Liver (tissue), 9 donors: ENCODE measurements around the gene CEP63. TPM values are rescaled to one million over a fixed set of nuclear protein-coding genes. Genes with fewer than 3 reads are reported as not detected.

Source experiments
- DNase-seq: peaks from one replicate; pipeline ENCODE4 v3.0.0-alpha.2; 2017; ENCODE audit warnings: low spot score
- H3K27ac ChIP-seq, 2 donors: one replicate each; pipeline ENCODE4 v1.7.0; 2013; ENCODE audit warnings: inconsistent platforms in 2 of 2, low read length in 2 of 2, control low read depth in 1 of 2, low read depth in 1 of 2, mild to moderate bottlenecking in 1 of 2
- H3K27me3 ChIP-seq, 4 donors: one replicate each; pipeline versions ENCODE4 v1.6.1 to v1.7.0; 2013; ENCODE audit warnings: low read length in 3 of 4, inconsistent platforms in 1 of 4, mild to moderate bottlenecking in 1 of 4, moderate library complexity in 1 of 4; ENCODE audit not compliant: control insufficient read depth in 4 of 4, insufficient read depth in 4 of 4
- H3K36me3 ChIP-seq, 4 donors: one replicate each; pipeline versions ENCODE4 v1.6.1 to v1.7.0; 2013; ENCODE audit warnings: low read length in 3 of 4, mild to moderate bottlenecking in 3 of 4, low read depth in 1 of 4, moderate library complexity in 1 of 4; ENCODE audit not compliant: control insufficient read depth in 4 of 4, insufficient read depth in 3 of 4
- H3K4me1 ChIP-seq, 4 donors: one replicate each; pipeline versions ENCODE4 v1.6.1 to v1.7.0; 2013; ENCODE audit warnings: low read length in 3 of 4, mild to moderate bottlenecking in 3 of 4, moderate library complexity in 1 of 4; ENCODE audit not compliant: control insufficient read depth in 4 of 4, insufficient read depth in 4 of 4
- H3K4me3 ChIP-seq, 3 donors: one replicate each; pipeline versions ENCODE4 v1.6.1 to v1.7.0; 2013; ENCODE audit warnings: low read length in 3 of 3, control low read depth in 1 of 3, low read depth in 1 of 3, mild to moderate bottlenecking in 1 of 3
- H3K9ac ChIP-seq, 2 donors: one replicate each; pipeline ENCODE4 v1.7.0; 2013; ENCODE audit warnings: low read length in 2 of 2, mild to moderate bottlenecking in 2 of 2, moderate library complexity in 2 of 2, control low read depth in 1 of 2, low read depth in 1 of 2
- H3K9me3 ChIP-seq, 4 donors: one replicate each; pipeline versions ENCODE4 v1.6.1 to v1.7.0; 2013; ENCODE audit warnings: low read length in 3 of 4; ENCODE audit not compliant: control insufficient read depth in 4 of 4
- EGR1 ChIP-seq, 2 donors: IDR thresholded peaks; 2 replicates each; pipeline ENCODE4 v1.6.1; 2016 to 2018; ENCODE audit warnings: antibody characterized with exemption in 2 of 2, low read depth in 2 of 2
- FOXA1 ChIP-seq: IDR thresholded peaks from 2 replicates; pipeline ENCODE4 v1.6.1; 2016; ENCODE audit warnings: antibody characterized with exemption
- FOXA2 ChIP-seq: IDR thresholded peaks from 2 replicates; pipeline ENCODE4 v1.6.1; 2016; ENCODE audit warnings: antibody characterized with exemption
- GABPA ChIP-seq, 2 donors: IDR thresholded peaks in 1 of 2; conservative IDR thresholded peaks in 1 of 2; 2 replicates each; pipeline ENCODE4 v1.6.1; 2016; ENCODE audit warnings: antibody characterized with exemption in 2 of 2, mild to moderate bottlenecking in 1 of 2, moderate library complexity in 1 of 2
- HNF4A ChIP-seq, 2 donors: conservative IDR thresholded peaks; 2 replicates each; pipeline ENCODE4 v1.6.1; 2016; ENCODE audit warnings: antibody characterized with exemption in 2 of 2, mild to moderate bottlenecking in 2 of 2
- HNF4G ChIP-seq: IDR thresholded peaks from 2 replicates; pipeline ENCODE4 v1.6.1; 2016; ENCODE audit warnings: antibody characterized with exemption
- JUND ChIP-seq, 2 donors: IDR thresholded peaks; 2 replicates each; pipeline ENCODE4 v1.6.1; 2016; ENCODE audit warnings: antibody characterized with exemption in 2 of 2
- MAX ChIP-seq: IDR thresholded peaks from 2 replicates; pipeline ENCODE4 v1.6.1; 2016; ENCODE audit warnings: antibody characterized with exemption
- NR2F2 ChIP-seq: IDR thresholded peaks from 2 replicates; pipeline ENCODE4 v1.6.1; 2016; ENCODE audit warnings: antibody characterized with exemption
- RAD21 ChIP-seq, 2 donors: IDR thresholded peaks; 2 replicates each; pipeline ENCODE4 v1.6.1; 2016; ENCODE audit warnings: antibody characterized with exemption in 2 of 2, mild to moderate bottlenecking in 2 of 2
- RXRA ChIP-seq, 2 donors: IDR thresholded peaks; 2 replicates each; pipeline ENCODE4 v1.6.1; 2017 to 2018; ENCODE audit warnings: antibody characterized with exemption in 2 of 2, mild to moderate bottlenecking in 1 of 2
- SP1 ChIP-seq: IDR thresholded peaks from 2 replicates; pipeline ENCODE4 v1.6.1; 2018; ENCODE audit warnings: antibody characterized with exemption, mild to moderate bottlenecking
- TAF1 ChIP-seq: conservative IDR thresholded peaks from 2 replicates; pipeline ENCODE4 v1.6.1; 2016; ENCODE audit warnings: antibody characterized with exemption, mild to moderate bottlenecking
- YY1 ChIP-seq: IDR thresholded peaks from 2 replicates; pipeline ENCODE4 v1.6.1; 2016; ENCODE audit warnings: antibody characterized with exemption, mild to moderate bottlenecking
- WGBS: extraction: QIAGEN DNeasy Blood & Tissue Kit; methylation state at CpG from one replicate; pipeline ENCODE4 v1.1.7; 2013; 5-methylcytosine and 5-hydroxymethylcytosine counted together
- polyA plus RNA-seq, 2 donors: library from polyadenylated mRNA; stranded (reverse) in 1 of 2; unstranded in 1 of 2; fragments of 200-250 nt in 1 of 2; fragments of >200 nt in 1 of 2; fragmentation: Nextera tagmentation in 1 of 2; extraction: Ambion mirVana in 1 of 2; gene quantifications; one replicate each; pipeline versions ENCODE4 v1.2.1 to v1.2.3, GENCODE V29; 2013 to 2015
- total RNA-seq, 2 donors: library from RNA; depleted of rRNA; stranded (reverse); fragments of >200 nt; gene quantifications; one replicate each; pipeline ENCODE4 v1.2.3, GENCODE V29; 2014
- TF ChIP-seq, protein P1 (sequence below): IDR thresholded peaks from 2 replicates; pipeline ENCODE4 v1.6.1; 2016; ENCODE audit warnings: antibody characterized with exemption, mild to moderate bottlenecking
- TF ChIP-seq, protein P2 (sequence below): IDR thresholded peaks from 2 replicates; pipeline ENCODE4 v1.6.1; 2016; ENCODE audit warnings: antibody characterized with exemption
- TF ChIP-seq, protein P3 (sequence below): fragments of 150-350 bp; IDR thresholded peaks from 2 replicates; pipeline ENCODE4 v1.5.1; 2017; ENCODE audit warnings: improper control_type of control experiment, low read depth, low read length; ENCODE audit not compliant: missing input control
- TF ChIP-seq, protein P4 (sequence below): IDR thresholded peaks from 2 replicates; pipeline ENCODE4 v1.6.1; 2016; ENCODE audit warnings: antibody characterized with exemption
- donor health status: healthy.
- donor health status: healthy.
- donor health status: healthy.
- donor health status: healthy.
- donor health status: healthy.

Gene CEP63
- total and polyA plus RNA-seq, 4 donors = 8.1 to 16.1 (median 12.7) TPM

DNA sequence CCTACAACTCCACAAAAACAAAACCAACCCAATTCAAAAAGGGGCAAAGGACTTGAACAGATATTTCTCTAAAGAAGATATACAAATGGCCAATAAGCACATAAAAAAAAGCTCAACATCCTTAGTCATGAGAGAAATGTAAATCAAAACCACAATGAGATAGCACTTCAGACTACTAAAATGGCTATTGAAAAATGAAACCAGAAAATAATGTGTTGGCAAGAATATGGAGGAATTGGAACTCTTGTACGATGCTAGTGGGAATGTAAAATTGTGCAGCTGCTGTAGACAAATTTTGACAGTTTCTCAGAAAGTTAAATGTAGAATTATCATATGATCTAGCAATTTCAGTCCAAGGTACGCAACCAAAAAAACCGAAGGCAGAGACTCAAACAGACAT lies 136.0 kb downstream of the CEP63 start:
- Histone ChIP-seq H3K4me3 (no peak overlapping the region), H3K36me3 (no peaks in the 10 kb centered on the region), H3K9ac (no peak overlapping the region), H3K27ac (no peak overlapping the region), H3K4me1 (peaks cover 0 to 2% (median 0%) of the 10 kb centered on the region in 4 donors), H3K27me3 (no peaks in the 10 kb centered on the region), H3K9me3 (no peaks in the 10 kb centered on the region)
- TF ChIP-seq YY1 (no peak), FOXA1 (no peak), RAD21 (IDR thresholded peaks at IDR 0.05) (no peak), TAF1 (no peak), JUND (IDR thresholded peaks at IDR 0.05) (no peak), SP1 (no peak), RXRA (IDR thresholded peaks at IDR 0.05) (no peak), EGR1 (IDR thresholded peaks at IDR 0.05; ENCODE audit: low read depth in 2 of 2) (no peak), NR2F2 (no peak), HNF4A (conservative IDR thresholded peaks at IDR 0.05) (no peak), MAX (no peak), HNF4G (no peak), FOXA2 (no peak), GABPA (IDR thresholded peaks at IDR 0.05 in 1 of 2, conservative IDR thresholded peaks at IDR 0.05 in 1 of 2) (no peak)
- TF ChIP-seq, protein P1, sequence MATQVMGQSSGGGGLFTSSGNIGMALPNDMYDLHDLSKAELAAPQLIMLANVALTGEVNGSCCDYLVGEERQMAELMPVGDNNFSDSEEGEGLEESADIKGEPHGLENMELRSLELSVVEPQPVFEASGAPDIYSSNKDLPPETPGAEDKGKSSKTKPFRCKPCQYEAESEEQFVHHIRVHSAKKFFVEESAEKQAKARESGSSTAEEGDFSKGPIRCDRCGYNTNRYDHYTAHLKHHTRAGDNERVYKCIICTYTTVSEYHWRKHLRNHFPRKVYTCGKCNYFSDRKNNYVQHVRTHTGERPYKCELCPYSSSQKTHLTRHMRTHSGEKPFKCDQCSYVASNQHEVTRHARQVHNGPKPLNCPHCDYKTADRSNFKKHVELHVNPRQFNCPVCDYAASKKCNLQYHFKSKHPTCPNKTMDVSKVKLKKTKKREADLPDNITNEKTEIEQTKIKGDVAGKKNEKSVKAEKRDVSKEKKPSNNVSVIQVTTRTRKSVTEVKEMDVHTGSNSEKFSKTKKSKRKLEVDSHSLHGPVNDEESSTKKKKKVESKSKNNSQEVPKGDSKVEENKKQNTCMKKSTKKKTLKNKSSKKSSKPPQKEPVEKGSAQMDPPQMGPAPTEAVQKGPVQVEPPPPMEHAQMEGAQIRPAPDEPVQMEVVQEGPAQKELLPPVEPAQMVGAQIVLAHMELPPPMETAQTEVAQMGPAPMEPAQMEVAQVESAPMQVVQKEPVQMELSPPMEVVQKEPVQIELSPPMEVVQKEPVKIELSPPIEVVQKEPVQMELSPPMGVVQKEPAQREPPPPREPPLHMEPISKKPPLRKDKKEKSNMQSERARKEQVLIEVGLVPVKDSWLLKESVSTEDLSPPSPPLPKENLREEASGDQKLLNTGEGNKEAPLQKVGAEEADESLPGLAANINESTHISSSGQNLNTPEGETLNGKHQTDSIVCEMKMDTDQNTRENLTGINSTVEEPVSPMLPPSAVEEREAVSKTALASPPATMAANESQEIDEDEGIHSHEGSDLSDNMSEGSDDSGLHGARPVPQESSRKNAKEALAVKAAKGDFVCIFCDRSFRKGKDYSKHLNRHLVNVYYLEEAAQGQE = no peak
- TF ChIP-seq, protein P2, sequence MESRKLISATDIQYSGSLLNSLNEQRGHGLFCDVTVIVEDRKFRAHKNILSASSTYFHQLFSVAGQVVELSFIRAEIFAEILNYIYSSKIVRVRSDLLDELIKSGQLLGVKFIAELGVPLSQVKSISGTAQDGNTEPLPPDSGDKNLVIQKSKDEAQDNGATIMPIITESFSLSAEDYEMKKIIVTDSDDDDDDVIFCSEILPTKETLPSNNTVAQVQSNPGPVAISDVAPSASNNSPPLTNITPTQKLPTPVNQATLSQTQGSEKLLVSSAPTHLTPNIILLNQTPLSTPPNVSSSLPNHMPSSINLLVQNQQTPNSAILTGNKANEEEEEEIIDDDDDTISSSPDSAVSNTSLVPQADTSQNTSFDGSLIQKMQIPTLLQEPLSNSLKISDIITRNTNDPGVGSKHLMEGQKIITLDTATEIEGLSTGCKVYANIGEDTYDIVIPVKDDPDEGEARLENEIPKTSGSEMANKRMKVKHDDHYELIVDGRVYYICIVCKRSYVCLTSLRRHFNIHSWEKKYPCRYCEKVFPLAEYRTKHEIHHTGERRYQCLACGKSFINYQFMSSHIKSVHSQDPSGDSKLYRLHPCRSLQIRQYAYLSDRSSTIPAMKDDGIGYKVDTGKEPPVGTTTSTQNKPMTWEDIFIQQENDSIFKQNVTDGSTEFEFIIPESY = no peak
- TF ChIP-seq, protein P3, sequence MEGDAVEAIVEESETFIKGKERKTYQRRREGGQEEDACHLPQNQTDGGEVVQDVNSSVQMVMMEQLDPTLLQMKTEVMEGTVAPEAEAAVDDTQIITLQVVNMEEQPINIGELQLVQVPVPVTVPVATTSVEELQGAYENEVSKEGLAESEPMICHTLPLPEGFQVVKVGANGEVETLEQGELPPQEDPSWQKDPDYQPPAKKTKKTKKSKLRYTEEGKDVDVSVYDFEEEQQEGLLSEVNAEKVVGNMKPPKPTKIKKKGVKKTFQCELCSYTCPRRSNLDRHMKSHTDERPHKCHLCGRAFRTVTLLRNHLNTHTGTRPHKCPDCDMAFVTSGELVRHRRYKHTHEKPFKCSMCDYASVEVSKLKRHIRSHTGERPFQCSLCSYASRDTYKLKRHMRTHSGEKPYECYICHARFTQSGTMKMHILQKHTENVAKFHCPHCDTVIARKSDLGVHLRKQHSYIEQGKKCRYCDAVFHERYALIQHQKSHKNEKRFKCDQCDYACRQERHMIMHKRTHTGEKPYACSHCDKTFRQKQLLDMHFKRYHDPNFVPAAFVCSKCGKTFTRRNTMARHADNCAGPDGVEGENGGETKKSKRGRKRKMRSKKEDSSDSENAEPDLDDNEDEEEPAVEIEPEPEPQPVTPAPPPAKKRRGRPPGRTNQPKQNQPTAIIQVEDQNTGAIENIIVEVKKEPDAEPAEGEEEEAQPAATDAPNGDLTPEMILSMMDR = no peak
- TF ChIP-seq, protein P4, sequence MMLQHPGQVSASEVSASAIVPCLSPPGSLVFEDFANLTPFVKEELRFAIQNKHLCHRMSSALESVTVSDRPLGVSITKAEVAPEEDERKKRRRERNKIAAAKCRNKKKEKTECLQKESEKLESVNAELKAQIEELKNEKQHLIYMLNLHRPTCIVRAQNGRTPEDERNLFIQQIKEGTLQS = no peak
- no peak for DNase-seq
- WGBS = 85% methylated on average over 3 of the region's 3 CpGs
